Activated effector memory CD4-positive, alpha-beta T cell treated with Interleukin-2 at 50 U/mL for 16 hours (primary cell): Measurements from ENCODE around the gene MTMR11.
"Not testable (repeated sequence)": the region's sequence is repeated elsewhere in the genome, so short reads cannot be mapped to it uniquely, and the experiment has no call there.

Experiments
- DNase-seq: peaks from one replicate; pipeline ENCODE4 v3.0.0-alpha.2; 2020

MTMR11 gene

GRCh38 chr1:149936170-149936991 lies at the start of gene MTMR11:
MTMR11 (minus strand) TSS chr1:149936879; CDS start chr1:149936647, 232 bp downstream.
- no peak for DNase-seq

- DNase-seq: no peak
Measured at GRCh38 chr1:149979972-149980540, 43.4 kb upstream of the MTMR11 start.

GRCh38 chr1:149979245-149979971 lies 42.7 kb upstream of the MTMR11 start:
- no peak for DNase-seq

GRCh38 chr1:149978547-149979023 lies 41.9 kb upstream of the MTMR11 start:
- no peak for DNase-seq

GRCh38 chr1:149977345-149977744 lies 40.7 kb upstream of the MTMR11 start:
- no peak for DNase-seq

- DNase-seq: no peak
Measured at GRCh38 chr1:149972547-149972946, 35.9 kb upstream of the MTMR11 start.

DNA sequence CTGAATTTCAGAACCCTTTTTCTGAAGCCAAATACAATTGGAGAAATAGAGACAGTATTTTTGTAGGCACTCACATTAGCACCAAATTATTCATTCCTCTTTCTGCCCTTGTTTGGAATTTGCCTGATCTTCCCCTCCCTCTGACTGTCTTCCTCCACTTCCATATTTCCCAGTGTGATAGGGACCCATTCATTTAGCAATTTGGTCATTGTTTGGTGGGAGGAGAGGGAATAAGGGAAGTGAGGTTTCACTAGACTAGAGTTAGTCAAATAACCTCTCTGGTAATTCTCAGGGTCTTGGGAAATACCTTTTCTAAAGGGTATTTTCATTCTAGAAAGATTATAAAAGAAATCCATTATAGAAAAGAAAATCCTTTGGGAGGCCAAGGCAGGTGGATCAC lies 31.0 kb upstream of the MTMR11 start:
- DNase-seq: no peak

GRCh38 chr1:149967041-149967440 lies 30.4 kb upstream of the MTMR11 start:
- DNase-seq: no peak

GRCh38 chr1:149966405-149966804 lies 29.7 kb upstream of the MTMR11 start:
- DNase-seq: no peak

DNA sequence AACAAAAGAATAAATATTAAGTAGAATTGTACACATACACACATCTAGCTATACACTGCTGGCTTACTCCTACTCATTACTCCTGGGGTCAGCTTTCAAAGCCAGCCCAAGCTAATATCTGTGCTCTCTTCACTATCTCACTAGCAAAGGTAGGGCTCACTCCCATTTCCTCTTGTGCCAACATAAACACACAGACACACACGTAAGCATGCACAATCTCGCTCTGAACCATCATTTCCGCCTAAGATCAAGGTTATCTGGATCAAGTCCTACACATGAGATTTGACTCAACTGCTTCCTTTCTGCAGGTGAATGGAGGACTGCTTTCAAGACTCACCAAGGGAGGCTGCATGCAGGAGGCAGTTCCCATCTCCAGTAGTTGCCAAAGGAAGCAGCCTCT lies 28.8 kb upstream of the MTMR11 start:
- no peak for DNase-seq

DNA sequence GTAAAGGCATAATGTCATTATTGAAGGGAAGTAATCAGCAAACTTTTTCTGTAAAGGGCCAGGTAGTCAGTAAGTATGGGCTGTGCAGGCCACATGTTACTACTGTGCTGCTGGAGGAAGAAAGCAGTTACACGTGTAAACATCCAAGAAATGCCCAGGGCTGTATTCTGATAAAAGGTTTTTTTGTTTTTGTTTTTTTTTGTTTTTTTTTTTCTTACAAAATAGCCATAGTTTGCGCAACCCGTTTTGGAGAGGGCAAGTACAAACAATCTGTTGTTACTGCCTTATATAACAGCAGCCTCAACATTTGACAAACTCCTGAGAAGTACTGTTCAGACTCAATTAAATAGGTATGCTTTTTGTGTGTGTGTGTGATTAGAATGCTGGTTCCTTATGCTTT lies 26.7 kb upstream of the MTMR11 start:
- DNase-seq: no peak

GRCh38 chr1:149962736-149963135 lies 26.1 kb upstream of the MTMR11 start:
- no peak for DNase-seq

DNA sequence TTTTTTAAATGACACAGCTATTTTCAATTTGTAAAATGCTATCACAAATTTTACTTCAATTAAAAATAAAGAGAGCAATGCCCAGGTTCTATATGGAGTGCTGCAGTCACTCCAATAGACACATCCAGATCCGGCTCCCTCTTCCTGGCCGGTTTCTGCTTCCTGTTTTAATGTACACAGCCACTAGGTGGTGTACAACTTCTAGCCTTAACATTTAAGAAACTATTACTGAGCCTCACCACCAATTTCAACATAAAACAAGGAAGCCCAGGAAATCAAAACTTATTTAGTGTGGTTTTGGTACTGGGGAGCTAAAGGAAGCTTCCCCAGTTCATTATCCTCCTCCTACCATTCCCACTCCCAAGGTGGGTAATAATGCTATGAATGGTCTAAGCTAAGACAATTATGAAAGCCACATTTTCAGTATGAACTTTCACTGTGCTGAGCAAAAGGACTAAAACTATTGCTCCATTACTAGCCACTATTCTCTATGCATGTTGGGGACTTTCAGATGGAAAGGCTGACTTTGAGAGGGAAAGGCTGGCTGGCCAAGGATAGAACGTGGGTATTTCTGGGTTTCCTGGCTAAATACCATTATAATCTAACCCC lies 25.5 kb upstream of the MTMR11 start:
- peak; percentile 9 for DNase-seq

DNA sequence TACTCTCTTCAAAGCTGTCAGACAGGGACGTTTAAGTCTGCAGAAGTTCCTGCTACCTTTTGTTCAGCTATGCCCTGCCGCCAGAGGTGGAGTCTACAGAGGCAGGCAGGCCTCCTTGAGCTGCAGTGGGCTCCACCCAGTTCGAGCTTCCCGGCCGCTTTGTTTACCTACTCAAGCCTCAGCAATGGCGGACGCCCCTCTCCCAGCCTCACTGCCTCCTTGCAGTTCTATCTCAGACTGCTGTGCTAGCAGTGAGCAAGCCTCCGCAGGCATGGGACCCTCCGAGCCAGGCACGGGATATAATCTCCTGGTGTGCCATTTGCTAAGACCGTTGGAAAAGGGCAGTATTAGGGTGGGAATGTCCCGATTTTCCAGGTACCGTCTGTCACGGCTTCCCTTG lies 20.9 kb upstream of the MTMR11 start:
- not testable (repeated sequence) for DNase-seq

DNA sequence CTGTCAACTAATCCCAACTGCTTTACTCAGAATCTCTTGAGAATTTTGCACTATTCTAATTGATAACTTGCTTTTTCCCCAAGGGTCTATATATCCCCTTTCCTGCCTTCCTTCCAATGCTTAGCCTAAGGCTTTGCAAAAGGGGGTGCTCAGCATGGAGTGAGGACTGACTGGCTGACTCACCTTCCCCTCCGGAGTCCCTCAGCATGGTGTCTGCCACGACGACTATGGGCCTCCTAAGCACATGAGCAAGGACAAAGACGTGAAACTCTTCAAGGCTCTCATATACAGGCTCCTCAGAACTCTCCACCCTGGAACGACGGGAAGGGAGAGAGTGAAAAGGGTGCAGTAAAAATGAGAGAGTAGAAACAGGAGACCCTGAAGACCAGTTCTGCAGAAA lies 13.2 kb upstream of the MTMR11 start:
- DNase-seq: no peak

DNA sequence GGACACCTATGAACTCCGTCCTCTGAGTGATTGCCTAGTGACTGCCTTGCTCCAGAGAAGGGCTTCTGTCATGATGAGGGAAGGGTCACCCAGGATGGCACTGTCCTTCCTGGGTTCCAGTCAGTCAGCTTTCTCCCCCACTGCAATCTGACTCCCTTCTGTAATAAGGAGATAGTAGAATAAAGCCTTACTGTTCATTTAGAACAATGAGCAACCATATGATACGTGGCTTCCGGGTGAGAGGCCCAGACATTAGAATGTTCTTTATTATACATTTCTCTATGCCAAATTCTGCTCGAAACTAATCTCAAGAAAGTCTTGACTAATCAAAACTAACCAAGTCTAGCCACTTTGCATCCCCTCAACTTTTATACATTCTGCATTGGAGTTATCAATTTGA lies 8.5 kb upstream of the MTMR11 start:
- DNase-seq: no peak

- no peak for DNase-seq
Measured at GRCh38 chr1:149942885-149943284, 6.2 kb upstream of the MTMR11 start.

DNA sequence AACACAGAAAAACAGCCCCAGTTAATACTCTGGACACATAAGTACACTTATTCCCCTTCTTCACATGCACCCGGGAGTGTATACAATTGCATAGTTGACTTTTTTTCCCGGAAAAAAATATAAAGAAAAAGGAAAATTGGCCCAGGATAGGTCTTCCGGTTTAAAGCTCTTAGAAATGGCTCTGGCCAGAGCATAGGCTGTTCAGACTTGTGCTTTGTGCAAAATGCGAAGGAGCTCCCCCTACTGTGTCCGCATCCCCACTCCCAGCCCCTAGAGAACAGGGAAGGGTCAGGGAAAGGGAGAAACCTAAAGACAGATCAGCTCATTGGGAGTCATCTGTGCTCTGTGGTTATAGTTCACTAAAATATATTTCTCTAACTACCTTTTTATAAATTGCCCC lies 5.5 kb upstream of the MTMR11 start:
- no peak for DNase-seq

DNA sequence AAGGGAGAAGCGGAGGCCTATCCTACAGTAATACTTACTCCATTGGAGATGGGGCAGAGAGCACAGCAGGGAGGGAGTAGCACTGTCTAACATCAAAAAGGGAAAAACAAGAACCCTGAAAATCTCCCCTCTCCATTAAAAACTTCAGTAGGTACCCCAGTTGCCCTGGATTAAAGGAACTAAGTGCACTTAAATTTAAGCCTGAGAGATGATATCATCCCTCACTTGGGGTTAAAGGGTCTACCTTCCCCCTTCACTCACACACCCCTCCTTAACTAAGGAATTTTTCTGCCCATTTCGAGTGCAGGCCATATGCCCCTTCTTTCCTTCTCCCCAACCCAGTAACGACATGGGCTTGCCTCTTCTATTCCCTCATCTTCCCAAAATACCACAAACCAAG lies 3.7 kb upstream of the MTMR11 start:
- DNase-seq: no peak

DNA sequence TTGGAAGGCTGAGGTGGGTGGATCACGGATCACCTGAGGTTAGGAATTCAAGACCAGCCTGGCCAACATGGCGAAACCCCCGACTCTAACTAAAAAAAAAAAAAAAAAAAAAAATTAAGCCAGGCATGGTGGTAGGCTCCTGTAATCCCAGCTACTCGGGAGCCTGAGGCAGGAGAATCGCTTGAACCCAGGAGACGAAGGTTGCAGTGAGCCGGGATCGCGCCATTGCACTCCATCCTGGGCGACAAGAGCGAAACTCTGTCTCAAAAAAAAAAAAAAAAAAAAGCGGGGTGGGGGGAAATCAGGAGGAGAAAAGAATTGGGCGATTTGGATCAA lies 2.0 kb upstream of the MTMR11 start:
- DNase-seq: not testable (repeated sequence)

DNA sequence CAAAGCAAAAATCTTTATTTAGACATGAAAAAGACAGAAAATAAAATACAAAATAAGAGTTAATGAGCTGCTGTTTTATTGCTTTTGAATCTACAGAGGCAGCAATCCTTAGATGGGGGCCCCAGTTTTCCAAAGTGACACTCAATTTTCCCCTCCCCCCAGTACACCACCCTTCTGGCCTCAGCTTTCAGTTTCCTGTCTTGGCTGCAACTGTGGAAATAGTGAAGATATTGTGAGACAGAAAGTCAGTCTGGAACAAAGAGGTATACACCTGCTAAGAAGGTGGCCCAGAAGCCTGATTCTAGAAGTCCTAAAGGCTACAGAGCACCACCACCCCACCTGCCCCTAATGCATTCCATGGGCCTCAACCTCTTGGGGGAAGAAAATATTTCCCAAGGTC lies 1.1 kb upstream of the MTMR11 start:
- no peak for DNase-seq

GRCh38 chr1:149936992-149937705 lies 470 bp upstream of the MTMR11 start:
- no peak for DNase-seq

GRCh38 chr1:149934356-149934755 lies 2.3 kb downstream of the MTMR11 start:
- no peak for DNase-seq
